Activated B cell treated with CpG ODN at 0.5 μM for 24 hours (primary cell): ENCODE results near the gene SOX4. TPM values are rescaled to one million over a fixed set of nuclear protein-coding genes. Genes with fewer than 3 reads are reported as not detected.

Source experiments
- ATAC-seq: fragments of 200-7000 bp; cut with Tn5 transposase; one replicate; pipeline ENCODE4 v1.10.0; 2021; ENCODE audit warnings: low read depth, mild to moderate bottlenecking, moderate library complexity
- CTCF ChIA-PET: fragments of 350-600 bp; sonication (Branson Sonifier 250); formaldehyde crosslinking; loops from one replicate; lab custom pipeline; 2021; ENCODE audit warnings: antibody characterized with exemption; lab: Charles Lee
- POLR2A ChIA-PET: fragments of 350-600 bp; sonication (Branson Sonifier 250); formaldehyde crosslinking; loops from one replicate; lab custom pipeline; 2021; ENCODE audit warnings: antibody characterized with exemption; lab: Charles Lee
- DNase-seq: peaks from one replicate; pipeline ENCODE4 v3.0.0; 2022
- H3K27ac Mint-ChIP-seq: one replicate; pipeline ENCODE4 v1.8.0; 2020; ENCODE audit warnings: mixed read lengths
- H3K27me3 Mint-ChIP-seq: one replicate; pipeline ENCODE4 v1.8.0; 2021; ENCODE audit warnings: mixed read lengths
- H3K36me3 Mint-ChIP-seq: one replicate; pipeline ENCODE4 v1.8.0; 2021; ENCODE audit warnings: low read depth, mixed read lengths
- H3K4me1 Mint-ChIP-seq: one replicate; pipeline ENCODE4 v1.8.0; 2021; ENCODE audit warnings: mixed read lengths
- H3K4me3 Mint-ChIP-seq: one replicate; pipeline ENCODE4 v1.8.0; 2020; ENCODE audit warnings: mild to moderate bottlenecking, mixed read lengths
- H3K9me3 Mint-ChIP-seq: one replicate; pipeline ENCODE4 v1.8.0; 2020; ENCODE audit warnings: mixed read lengths
- intact Hi-C: fragments of 100-400 bp; cut with micrococcal nuclease; formaldehyde crosslinking; loops from one replicate; pipeline ENCODE4 v1.15.1; 2024
- total RNA-seq: library from RNA; stranded (reverse); gene quantifications from 2 replicates; pipeline ENCODE4 v1.2.3, GENCODE V29; 2022
- TF ChIP-seq, protein P1 (sequence below): fragments of 200-600 bp; IDR thresholded peaks from one replicate; pipeline ENCODE4 v1.8.0; 2022; ENCODE audit warnings: antibody characterized with exemption, mild to moderate bottlenecking

SOX4 gene
- total RNA-seq, 1 donor from 2014 or later: 3.5 TPM

DNA sequence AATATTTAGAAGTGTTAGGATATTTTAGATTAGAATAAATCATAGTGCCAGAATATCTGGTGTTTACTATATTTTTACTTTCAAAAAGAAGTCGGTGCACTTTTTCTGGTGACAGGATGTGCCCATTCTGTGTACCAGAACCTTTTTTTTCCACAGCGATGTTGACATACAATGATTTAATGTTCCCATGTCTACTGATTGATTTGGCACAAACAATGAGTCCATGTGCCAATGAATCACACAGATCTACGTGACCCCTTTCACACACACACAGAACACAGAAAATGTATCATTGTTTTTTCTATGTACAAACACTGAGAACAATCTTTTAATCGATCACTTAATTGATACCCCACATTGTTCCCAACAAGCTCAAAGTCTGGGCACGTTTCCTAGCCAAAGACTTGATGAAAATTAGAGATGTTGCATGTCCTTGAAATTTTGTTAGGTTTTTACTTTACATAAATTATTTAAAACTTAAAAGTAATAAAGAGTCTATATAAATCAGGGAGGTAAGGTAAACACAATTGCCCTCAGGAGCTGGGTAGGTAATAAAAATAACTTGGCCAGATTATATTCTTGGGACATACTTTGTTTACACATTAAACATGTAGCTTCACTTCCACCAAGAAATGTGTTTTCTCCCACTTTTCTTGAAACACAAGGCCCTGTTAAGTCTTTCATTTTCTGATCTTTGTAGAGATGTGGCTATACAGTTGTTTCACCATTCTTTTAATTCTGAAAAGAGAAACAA lies 36.4 kb upstream of the SOX4 start:
- POLR2A ChIA-PET: interaction anchor here (0.5 kb wide), 1 partner anchor 807 kb away, joined by 7 read pairs; no protein-coding TSS in a partner anchor
- TF ChIP-seq, protein P1, sequence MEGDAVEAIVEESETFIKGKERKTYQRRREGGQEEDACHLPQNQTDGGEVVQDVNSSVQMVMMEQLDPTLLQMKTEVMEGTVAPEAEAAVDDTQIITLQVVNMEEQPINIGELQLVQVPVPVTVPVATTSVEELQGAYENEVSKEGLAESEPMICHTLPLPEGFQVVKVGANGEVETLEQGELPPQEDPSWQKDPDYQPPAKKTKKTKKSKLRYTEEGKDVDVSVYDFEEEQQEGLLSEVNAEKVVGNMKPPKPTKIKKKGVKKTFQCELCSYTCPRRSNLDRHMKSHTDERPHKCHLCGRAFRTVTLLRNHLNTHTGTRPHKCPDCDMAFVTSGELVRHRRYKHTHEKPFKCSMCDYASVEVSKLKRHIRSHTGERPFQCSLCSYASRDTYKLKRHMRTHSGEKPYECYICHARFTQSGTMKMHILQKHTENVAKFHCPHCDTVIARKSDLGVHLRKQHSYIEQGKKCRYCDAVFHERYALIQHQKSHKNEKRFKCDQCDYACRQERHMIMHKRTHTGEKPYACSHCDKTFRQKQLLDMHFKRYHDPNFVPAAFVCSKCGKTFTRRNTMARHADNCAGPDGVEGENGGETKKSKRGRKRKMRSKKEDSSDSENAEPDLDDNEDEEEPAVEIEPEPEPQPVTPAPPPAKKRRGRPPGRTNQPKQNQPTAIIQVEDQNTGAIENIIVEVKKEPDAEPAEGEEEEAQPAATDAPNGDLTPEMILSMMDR: no peak
- Mint-ChIP-seq H3K36me3 (no peaks in the 10 kb centered on the region), H3K27me3 (no peaks in the 10 kb centered on the region), H3K9me3 (no peaks in the 10 kb centered on the region), H3K27ac (no peak overlapping the region), H3K4me1 (no peaks in the 10 kb centered on the region), H3K4me3 (no peak overlapping the region)
- CTCF ChIA-PET: no interaction called here
- intact Hi-C loops: no loop called here
- no peak for ATAC-seq
- no peak for DNase-seq

DNA sequence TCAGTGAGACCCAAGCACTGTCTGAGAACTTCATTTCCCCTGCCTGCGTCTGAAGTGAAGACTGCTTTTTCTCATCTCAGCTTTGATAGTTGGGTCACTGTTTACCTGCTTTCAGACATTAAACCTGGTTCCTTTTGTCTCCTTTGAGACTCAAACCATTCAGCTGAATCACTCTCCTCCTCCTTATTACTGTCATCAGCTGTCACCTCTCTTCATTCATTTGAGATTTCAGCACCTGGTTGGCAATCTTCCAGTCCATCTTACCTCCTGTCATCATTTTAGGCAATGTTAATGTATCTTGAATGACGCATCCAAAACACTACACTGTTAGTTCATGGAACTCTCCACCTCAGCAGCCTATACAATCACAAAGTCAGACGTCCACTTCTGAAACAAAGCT lies 34.3 kb upstream of the SOX4 start:
- peaks cover 3% of the 10 kb centered on the region for H3K9me3 Mint-ChIP-seq
- H3K4me1 Mint-ChIP-seq: no peaks in the 10 kb centered on the region
- no peak overlapping the region for H3K27ac Mint-ChIP-seq
- no peak overlapping the region for H3K4me3 Mint-ChIP-seq
- POLR2A ChIA-PET: no interaction called here
- H3K27me3 Mint-ChIP-seq: no peaks in the 10 kb centered on the region
- DNase-seq: no peak
- TF ChIP-seq, protein P1: no peak
- ATAC-seq: no peak
- intact Hi-C loops: no loop called here
- no peaks in the 10 kb centered on the region for H3K36me3 Mint-ChIP-seq
- CTCF ChIA-PET: no interaction called here

DNA sequence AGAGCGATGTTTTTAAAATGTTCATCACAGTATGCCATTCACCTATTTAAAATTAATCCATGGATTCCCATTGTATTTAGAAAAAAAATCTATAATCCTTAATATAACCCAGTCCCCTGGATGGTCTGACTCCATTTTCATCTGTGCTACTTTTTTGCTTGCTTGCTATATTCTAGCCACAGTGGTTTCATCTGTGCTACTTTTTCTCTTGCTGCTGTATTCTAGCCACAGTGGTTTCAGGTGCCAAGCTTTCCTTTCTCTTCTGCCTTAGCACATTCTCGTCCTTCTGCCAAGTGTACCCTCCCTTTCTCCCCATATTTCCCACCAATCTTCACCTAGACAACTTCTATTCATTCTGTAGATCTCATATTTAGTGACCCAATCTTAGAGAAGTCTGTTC lies 33.3 kb upstream of the SOX4 start:
- ChIA-PET CTCF (no interaction called here), POLR2A (no interaction called here)
- ATAC-seq: no peak
- H3K4me3 Mint-ChIP-seq: no peak overlapping the region
- peaks cover 3% of the 10 kb centered on the region for H3K9me3 Mint-ChIP-seq
- no peaks in the 10 kb centered on the region for H3K36me3 Mint-ChIP-seq
- intact Hi-C loops: no loop called here
- no peaks in the 10 kb centered on the region for H3K27me3 Mint-ChIP-seq
- DNase-seq: no peak
- TF ChIP-seq, protein P1: no peak
- no peak overlapping the region for H3K27ac Mint-ChIP-seq
- no peaks in the 10 kb centered on the region for H3K4me1 Mint-ChIP-seq

DNA sequence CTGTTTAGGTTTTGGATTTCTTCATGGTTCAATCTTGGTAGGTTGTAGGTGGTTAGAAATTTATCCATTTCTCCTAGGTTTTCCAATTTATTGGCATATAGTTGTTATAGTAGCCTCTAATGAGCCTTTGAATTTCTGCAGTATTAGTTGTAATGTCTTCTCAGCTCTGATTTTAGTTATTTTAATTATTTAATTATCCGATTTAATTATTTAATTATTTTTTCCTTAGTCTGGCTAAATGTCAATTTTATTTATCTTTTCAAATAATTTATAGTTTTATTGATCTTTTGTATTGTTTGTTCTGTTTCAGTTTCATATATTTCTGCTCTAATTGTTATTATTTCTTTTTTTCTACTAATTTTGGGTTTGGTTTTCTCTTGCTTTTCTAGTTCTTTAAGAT lies 28.1 kb upstream of the SOX4 start:
- ATAC-seq: no peak
- H3K4me3 Mint-ChIP-seq: no peak overlapping the region
- H3K27ac Mint-ChIP-seq: no peak overlapping the region
- intact Hi-C loops: no loop called here
- no peaks in the 10 kb centered on the region for H3K4me1 Mint-ChIP-seq
- H3K27me3 Mint-ChIP-seq: peaks cover 2% of the 10 kb centered on the region
- ChIA-PET POLR2A (no interaction called here), CTCF (no interaction called here)
- H3K36me3 Mint-ChIP-seq: no peaks in the 10 kb centered on the region
- TF ChIP-seq, protein P1: no peak
- DNase-seq: no peak
- H3K9me3 Mint-ChIP-seq: peaks cover 3% of the 10 kb centered on the region

DNA sequence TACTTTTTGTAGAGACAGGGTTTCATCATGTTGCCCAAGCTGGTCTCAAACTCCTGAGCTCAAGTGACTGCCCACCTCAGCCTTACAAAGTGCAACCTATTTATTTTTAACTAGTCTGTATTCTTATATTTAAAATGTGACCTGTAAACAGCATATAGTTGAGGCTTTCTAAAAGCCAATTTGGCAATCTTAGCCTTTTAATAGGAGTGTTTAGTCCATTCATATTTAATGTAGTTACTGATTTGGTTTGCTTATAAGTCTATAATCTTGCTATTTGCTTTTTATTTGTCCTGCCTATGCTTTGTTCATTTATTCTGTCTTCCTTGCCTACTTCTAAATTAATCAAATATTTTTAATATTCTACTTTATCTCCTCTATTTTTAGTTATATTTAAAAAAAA lies 15.0 kb upstream of the SOX4 start:
- no peak for DNase-seq
- Mint-ChIP-seq H3K36me3 (no peaks in the 10 kb centered on the region), H3K27ac (no peak overlapping the region), H3K9me3 (peaks cover 12% of the 10 kb centered on the region), H3K27me3 (no peaks in the 10 kb centered on the region), H3K4me3 (no peak overlapping the region), H3K4me1 (no peaks in the 10 kb centered on the region)
- ChIA-PET POLR2A (no interaction called here), CTCF (no interaction called here)
- no peak for ATAC-seq
- intact Hi-C loops: no loop called here
- TF ChIP-seq, protein P1: no peak
